Left lung (tissue), 10 donors: ENCODE results near the gene NME7. TPM values are rescaled to one million over a fixed set of nuclear protein-coding genes. Genes with fewer than 3 reads are reported as not detected.

Experiments used
- ATAC-seq: fragments of 200-7000 bp; cut with Tn5 transposase; one replicate; pipeline ENCODE4 v1.9.1; 2020; ENCODE audit warnings: moderate library complexity
- DNase-seq, 4 donors: peaks; one replicate each; pipeline ENCODE4 v3.0.0-alpha.2; 2013 to 2020
- H3K27ac ChIP-seq, 2 donors: fragments of 200-600 bp; sonication (generic) in 1 of 2; one replicate each; pipeline versions ENCODE4 v1.5.0 to v1.8.0; 2020 to 2021
- H3K27me3 ChIP-seq, 2 donors: fragments of 200-600 bp; sonication (generic) in 1 of 2; one replicate each; pipeline versions ENCODE4 v1.5.0 to v1.8.0; 2020 to 2021
- H3K36me3 ChIP-seq, 2 donors: fragments of 200-600 bp; sonication (generic) in 1 of 2; one replicate each; pipeline versions ENCODE4 v1.5.0 to v1.8.0; 2020 to 2021
- H3K4me1 ChIP-seq, 2 donors: fragments of 200-600 bp; one replicate each; pipeline ENCODE4 v1.8.0; 2021
- H3K4me3 ChIP-seq, 2 donors: fragments of 200-600 bp; sonication (generic) in 1 of 2; one replicate each; pipeline versions ENCODE4 v1.5.0 to v1.8.0; 2020 to 2021; ENCODE audit warnings: mild to moderate bottlenecking in 1 of 2
- H3K9me3 ChIP-seq, 2 donors: fragments of 200-600 bp; sonication (generic) in 1 of 2; one replicate each; pipeline versions ENCODE4 v1.5.0 to v1.8.0; 2020 to 2021
- CTCF ChIP-seq, 2 donors: fragments of 200-600 bp; sonication (generic) in 1 of 2; IDR thresholded peaks; one replicate each; pipeline versions ENCODE4 v1.5.0 to v1.8.0; 2021; ENCODE audit warnings: antibody characterized with exemption in 2 of 2
- intact Hi-C, 2 donors: fragments of 100-400 bp; cut with DNase I; formaldehyde crosslinking; loops; one replicate each; pipeline versions ENCODE4 v1.11.2 to v1.14.2; 2022
- polyA plus RNA-seq, 6 donors: library from polyadenylated mRNA; unstranded; fragments of 120-200 nt; gene quantifications; one replicate each; pipeline ENCODE4 v1.2.1, GENCODE V29; 2013; ENCODE audit not compliant: insufficient read length in 6 of 6
- total RNA-seq, 2 donors: library from RNA; stranded (reverse); fragmentation: NEBNext Ultra II Directional; extraction: Animal tissue kit (Norgen Biotek cat#: 25700); gene quantifications; one replicate each; pipeline ENCODE4 v1.2.1, GENCODE V29; 2021
- donor health status: DM: no; HTN: yes; CAD: no.
- donor health status: DM: no; HTN: no; CAD: no.

Gene NME7
- total and polyA plus RNA-seq, 8 donors = 13.6 to 77.6 (median 59.3) TPM

DNA sequence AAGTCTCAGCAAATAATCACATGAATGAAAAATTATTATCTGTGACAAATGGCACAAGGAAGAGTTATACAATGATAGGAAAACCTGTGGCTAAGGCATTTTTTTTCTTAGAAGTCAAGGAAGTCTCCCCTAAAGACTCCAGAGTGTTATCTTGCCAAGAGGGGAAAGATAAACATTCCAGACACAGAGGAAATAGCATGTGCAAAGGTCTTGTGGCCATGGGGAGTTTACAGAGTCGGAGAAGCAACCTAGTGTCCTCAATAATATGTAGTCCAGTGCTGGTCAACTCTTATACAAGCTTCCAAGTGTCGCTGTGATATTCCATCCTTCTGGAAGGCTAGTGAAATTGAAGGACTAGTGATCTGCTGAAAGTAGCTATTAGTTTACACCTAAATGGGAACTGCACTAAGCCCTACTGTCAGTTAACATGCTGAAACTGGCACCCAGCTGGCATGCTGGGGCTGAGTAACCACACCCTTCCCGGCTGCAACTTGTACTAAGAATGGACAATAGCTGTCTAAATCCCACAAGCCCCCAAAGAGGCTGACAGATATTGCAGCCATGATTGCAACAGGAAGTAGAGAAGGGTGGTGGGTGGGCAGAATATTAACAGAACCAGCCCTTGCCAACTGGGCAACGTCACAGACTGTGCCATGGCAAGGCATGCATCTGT lies 272.6 kb downstream of the NME7 start:
- no peak overlapping the region for H3K4me3 ChIP-seq
- H3K36me3 ChIP-seq = no peaks in the 10 kb centered on the region
- H3K9me3 ChIP-seq = no peaks in the 10 kb centered on the region
- ATAC-seq (no peak), DNase-seq (no peak)
- H3K27me3 ChIP-seq = no peaks in the 10 kb centered on the region
- H3K4me1 ChIP-seq = no peaks in the 10 kb centered on the region
- no peak overlapping the region for H3K27ac ChIP-seq
- intact Hi-C loops = no loop called here
- no peak for TF ChIP-seq CTCF (IDR thresholded peaks at IDR 0.05)

DNA sequence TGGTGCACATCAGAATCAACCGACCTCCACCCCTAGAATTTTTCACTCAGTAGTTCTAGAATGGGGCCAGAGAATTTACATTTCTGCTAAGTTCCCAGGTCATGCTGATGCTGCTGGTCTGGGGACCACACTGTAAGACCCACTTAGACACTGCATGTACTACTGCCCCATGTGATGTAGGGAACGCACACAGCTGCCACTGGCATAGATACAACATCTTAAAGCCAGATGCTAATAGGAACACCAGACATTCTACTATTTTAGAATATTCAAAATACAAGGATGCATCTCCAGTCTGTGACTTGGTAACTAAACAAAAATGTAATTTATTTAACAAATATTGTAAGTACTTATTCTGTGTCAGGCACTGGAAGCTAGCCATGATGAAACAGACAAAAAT lies 275.2 kb downstream of the NME7 start:
- H3K36me3 ChIP-seq = no peaks in the 10 kb centered on the region
- intact Hi-C loops = no loop called here
- no peaks in the 10 kb centered on the region for H3K9me3 ChIP-seq
- TF ChIP-seq CTCF (IDR thresholded peaks at IDR 0.05) = no peak
- H3K27me3 ChIP-seq = no peaks in the 10 kb centered on the region
- ATAC-seq (no peak), DNase-seq (no peak)
- no peaks in the 10 kb centered on the region for H3K4me1 ChIP-seq
- no peak overlapping the region for H3K4me3 ChIP-seq
- no peak overlapping the region for H3K27ac ChIP-seq

GRCh38 chr1:169091480-169091941 lies 276.1 kb downstream of the NME7 start:
- TF ChIP-seq CTCF (IDR thresholded peaks at IDR 0.05) = no peak
- DNase-seq (no peak), ATAC-seq (no peak)
- intact Hi-C loops = no loop called here
- no peaks in the 10 kb centered on the region for H3K4me1 ChIP-seq
- no peaks in the 10 kb centered on the region for H3K36me3 ChIP-seq
- H3K9me3 ChIP-seq = no peaks in the 10 kb centered on the region
- H3K27ac ChIP-seq = no peak overlapping the region
- no peaks in the 10 kb centered on the region for H3K27me3 ChIP-seq
- H3K4me3 ChIP-seq = no peak overlapping the region

- DNase-seq = no peak
- Histone ChIP-seq H3K27me3 (no peaks in the 10 kb centered on the region), H3K4me1 (no peaks in the 10 kb centered on the region), H3K4me3 (no peak overlapping the region), H3K27ac (no peak overlapping the region), H3K36me3 (no peaks in the 10 kb centered on the region), H3K9me3 (no peaks in the 10 kb centered on the region)
- intact Hi-C loops = no loop called here
- TF ChIP-seq CTCF (IDR thresholded peaks at IDR 0.05) = no peak
- ATAC-seq = no peak
These were observed 276.7 kb downstream of the NME7 start for GRCh38 chr1:169090900-169091311.

- H3K4me3 ChIP-seq = no peak overlapping the region
- H3K27me3 ChIP-seq = no peaks in the 10 kb centered on the region
- no peak overlapping the region for H3K27ac ChIP-seq
- H3K9me3 ChIP-seq = no peaks in the 10 kb centered on the region
- no peaks in the 10 kb centered on the region for H3K36me3 ChIP-seq
- no peaks in the 10 kb centered on the region for H3K4me1 ChIP-seq
- ATAC-seq (no peak), DNase-seq (no peak)
- no peak for TF ChIP-seq CTCF (IDR thresholded peaks at IDR 0.05)
- intact Hi-C loops = no loop called here
These were observed 277.2 kb downstream of the NME7 start for GRCh38 chr1:169090308-169090899.
